WTC11 (cell line): ENCODE results near the gene SUCLG2. TPM values are rescaled to one million over a fixed set of nuclear protein-coding genes. Genes with fewer than 3 reads are reported as not detected.

Experiments used
- ATAC-seq: fragments of 200-7000 bp; cut with Tn5 transposase; 2 replicates; pipeline ENCODE4 v1.10.0; 2021; ENCODE audit warnings: mild to moderate bottlenecking, moderate library complexity
- CTCF ChIA-PET: fragments of 300-600 bp; sonication (Branson Sonifier 250); formaldehyde crosslinking; loops from one replicate; lab custom pipeline; 2021; ENCODE audit warnings: antibody characterized with exemption; lab: Charles Lee
- POLR2A ChIA-PET: fragments of 350-600 bp; sonication (Branson Sonifier 250); formaldehyde crosslinking; loops from one replicate; lab custom pipeline; 2021; ENCODE audit warnings: antibody characterized with exemption; lab: Charles Lee
- DNase-seq: peaks from one replicate; pipeline ENCODE4 v3.0.0; 2021; ENCODE audit warnings: low spot score
- H3K27ac Mint-ChIP-seq: 2 replicates; pipeline ENCODE4 v1.8.0; 2021; ENCODE audit warnings: mixed read lengths
- H3K27me3 Mint-ChIP-seq: 2 replicates; pipeline ENCODE4 v1.8.0; 2021; ENCODE audit warnings: low read depth, mild to moderate bottlenecking, moderate library complexity, mixed read lengths
- H3K36me3 Mint-ChIP-seq: 2 replicates; pipeline ENCODE4 v1.8.0; 2021; ENCODE audit warnings: mixed read lengths
- H3K4me1 Mint-ChIP-seq: 2 replicates; pipeline ENCODE4 v1.8.0; 2022; ENCODE audit warnings: mixed read lengths
- H3K4me3 Mint-ChIP-seq: 2 replicates; pipeline ENCODE4 v1.8.0; 2021; ENCODE audit warnings: mild to moderate bottlenecking, moderate library complexity, mixed read lengths
- H3K9me3 Mint-ChIP-seq: 2 replicates; pipeline ENCODE4 v1.8.0; 2021; ENCODE audit warnings: mixed read lengths
- AFF4 ChIP-seq: sonication (generic); formaldehyde crosslinking; IDR thresholded peaks from 2 replicates; pipeline ENCODE4 v1.8.1; 2023; ENCODE audit warnings: mild to moderate bottlenecking, missing genetic modification reagents, borderline replicate concordance
- CREB1 ChIP-seq: sonication (generic); formaldehyde crosslinking; IDR thresholded peaks from 2 replicates; pipeline ENCODE4 v1.8.0; 2023; ENCODE audit warnings: mild to moderate bottlenecking, missing genetic modification reagents
- EMX1 ChIP-seq: fragments of 250-450 bp; sonication (Bioruptor Pico); IDR thresholded peaks from 2 replicates; pipeline ENCODE4 v1.8.0; 2021; ENCODE audit warnings: mild to moderate bottlenecking
- FOXJ3 ChIP-seq: sonication (generic); formaldehyde crosslinking; IDR thresholded peaks from 2 replicates; pipeline ENCODE4 v1.9.0; 2021; ENCODE audit warnings: missing genetic modification reagents, mild to moderate bottlenecking, borderline replicate concordance
- HMGA2 ChIP-seq: fragments of 250-450 bp; sonication (Bioruptor Pico); IDR thresholded peaks from 2 replicates; pipeline ENCODE4 v1.4.0; 2021; ENCODE audit warnings: mild to moderate bottlenecking, moderate library complexity
- JUN ChIP-seq: sonication (generic); formaldehyde crosslinking; IDR thresholded peaks from 2 replicates; pipeline ENCODE4 v1.8.0; 2023; ENCODE audit warnings: mild to moderate bottlenecking, missing genetic modification reagents
- OVOL2 ChIP-seq: fragments of 250-450 bp; sonication (Bioruptor Pico); IDR thresholded peaks from 2 replicates; pipeline ENCODE4 v1.9.0; 2021; ENCODE audit warnings: mild to moderate bottlenecking, borderline replicate concordance
- PRRX2 ChIP-seq: fragments of 250-450 bp; sonication (Bioruptor Pico); IDR thresholded peaks from 2 replicates; pipeline ENCODE4 v1.8.0; 2021; ENCODE audit warnings: mild to moderate bottlenecking
- RELA ChIP-seq: sonication (generic); formaldehyde crosslinking; IDR thresholded peaks from 2 replicates; pipeline ENCODE4 v1.8.1; 2022; ENCODE audit warnings: missing genetic modification reagents, mild to moderate bottlenecking, borderline replicate concordance
- RORB ChIP-seq: fragments of 250-450 bp; sonication (Bioruptor Pico); IDR thresholded peaks from 2 replicates; pipeline ENCODE4 v1.9.0; 2021; ENCODE audit warnings: mild to moderate bottlenecking
- TEAD1 ChIP-seq: sonication (generic); formaldehyde crosslinking; IDR thresholded peaks from 2 replicates; pipeline ENCODE4 v1.8.0; 2022; ENCODE audit warnings: mild to moderate bottlenecking, missing genetic modification reagents
- ZNF416 ChIP-seq: fragments of 250-450 bp; sonication (Bioruptor Pico); IDR thresholded peaks from 2 replicates; pipeline ENCODE4 v1.9.0; 2021; ENCODE audit warnings: mild to moderate bottlenecking, inconsistent platforms
- ZNF423 ChIP-seq: fragments of 250-450 bp; sonication (Bioruptor Pico); IDR thresholded peaks from 2 replicates; pipeline ENCODE4 v2.1.2; 2022; ENCODE audit warnings: mild to moderate bottlenecking, moderate library complexity
- ZNF532 ChIP-seq: fragments of 250-450 bp; sonication (Bioruptor Pico); IDR thresholded peaks from 2 replicates; pipeline ENCODE4 v1.9.0; 2021; ENCODE audit warnings: mild to moderate bottlenecking, borderline replicate concordance
- ZNF671 ChIP-seq: fragments of 250-450 bp; sonication (Bioruptor Pico); IDR thresholded peaks from 2 replicates; pipeline ENCODE4 v1.8.0; 2021; ENCODE audit warnings: mild to moderate bottlenecking
- total RNA-seq: library from RNA; stranded (reverse); gene quantifications from 3 replicates; pipeline ENCODE4 v1.2.3, GENCODE V29; 2021
- TF ChIP-seq, protein P1 (sequence below): sonication (generic); formaldehyde crosslinking; IDR thresholded peaks from 2 replicates; pipeline ENCODE4 v1.8.0; 2022; ENCODE audit warnings: mild to moderate bottlenecking, missing genetic modification reagents
- TF ChIP-seq, protein P2 (sequence below): fragments of 250-450 bp; sonication (Bioruptor Pico); IDR thresholded peaks from 2 replicates; pipeline ENCODE4 v2.1.2; 2022; ENCODE audit warnings: mild to moderate bottlenecking, moderate library complexity
- TF ChIP-seq, protein P3 (sequence below): fragments of 250-450 bp; sonication (Bioruptor Pico); IDR thresholded peaks from 2 replicates; pipeline ENCODE4 v1.9.0; 2021; ENCODE audit warnings: mild to moderate bottlenecking
- TF ChIP-seq, protein P4 (sequence below): sonication (generic); formaldehyde crosslinking; IDR thresholded peaks from 2 replicates; pipeline ENCODE4 v1.8.0; 2023; ENCODE audit warnings: mild to moderate bottlenecking, missing genetic modification reagents

SUCLG2 gene
- total RNA-seq, 1 experiment from 2014 or later: 39.7 TPM

DNA sequence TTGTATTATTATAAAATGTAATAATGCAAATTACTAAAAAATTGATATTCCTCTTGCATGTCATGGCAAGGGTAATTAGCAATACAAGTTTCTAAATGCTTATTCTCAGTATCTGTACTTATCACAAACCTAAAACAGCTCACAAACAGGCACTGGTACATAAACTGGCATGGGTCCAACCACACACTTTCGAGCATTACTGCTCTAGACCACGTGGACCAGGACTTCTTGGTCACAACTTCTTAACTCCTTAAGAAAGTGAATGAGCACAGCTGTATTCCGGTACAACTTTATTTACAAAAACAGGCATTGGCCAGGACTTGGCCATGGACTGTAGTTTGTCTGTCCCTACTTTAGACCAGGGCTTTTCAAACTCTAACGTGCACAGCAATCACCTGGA lies 173.3 kb downstream of the SUCLG2 start (continued):
- TF ChIP-seq, protein P1, sequence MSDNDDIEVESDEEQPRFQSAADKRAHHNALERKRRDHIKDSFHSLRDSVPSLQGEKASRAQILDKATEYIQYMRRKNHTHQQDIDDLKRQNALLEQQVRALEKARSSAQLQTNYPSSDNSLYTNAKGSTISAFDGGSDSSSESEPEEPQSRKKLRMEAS (CRISPR knock-in tag): no peak
- TF ChIP-seq HMGA2 (CRISPR knock-in tag): no peak
- TF ChIP-seq, all 79 proteins: peak for 0

DNA sequence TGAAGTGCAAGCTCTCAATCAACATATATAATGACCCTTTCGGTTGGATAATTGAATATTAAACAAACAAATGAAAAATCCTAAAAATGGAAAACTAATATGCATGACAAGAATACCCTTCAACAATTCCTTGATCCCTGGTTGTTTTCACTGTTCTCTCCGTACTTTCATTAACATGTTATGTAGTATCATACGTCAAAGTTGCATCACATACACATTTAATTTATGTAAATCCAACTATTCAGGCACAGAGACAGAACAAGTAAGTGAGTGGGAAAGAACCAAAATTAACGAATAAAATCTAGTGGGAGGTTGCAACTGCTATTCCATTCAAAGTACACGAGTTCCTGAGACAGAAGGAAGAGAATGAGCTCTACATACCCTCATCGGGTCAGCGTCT lies 176.0 kb downstream of the SUCLG2 start:
- Mint-ChIP-seq H3K36me3 (peaks cover 14% of the 10 kb centered on the region), H3K27me3 (no peaks in the 10 kb centered on the region), H3K9me3 (peaks cover 21% of the 10 kb centered on the region), H3K4me3 (no peak overlapping the region), H3K27ac (no peak overlapping the region), H3K4me1 (peaks cover 14% of the 10 kb centered on the region)
- ChIA-PET CTCF (no interaction called here), POLR2A (no interaction called here)
- TF ChIP-seq JUN (CRISPR knock-in tag) (no peak), EMX1 (CRISPR knock-in tag) (no peak), OVOL2 (CRISPR knock-in tag) (no peak), RELA (CRISPR knock-in tag) (no peak), FOXJ3 (CRISPR knock-in tag) (no peak), ZNF423 (no peak), PRRX2 (no peak), ZNF416 (no peak)
- TF ChIP-seq, protein P2, sequence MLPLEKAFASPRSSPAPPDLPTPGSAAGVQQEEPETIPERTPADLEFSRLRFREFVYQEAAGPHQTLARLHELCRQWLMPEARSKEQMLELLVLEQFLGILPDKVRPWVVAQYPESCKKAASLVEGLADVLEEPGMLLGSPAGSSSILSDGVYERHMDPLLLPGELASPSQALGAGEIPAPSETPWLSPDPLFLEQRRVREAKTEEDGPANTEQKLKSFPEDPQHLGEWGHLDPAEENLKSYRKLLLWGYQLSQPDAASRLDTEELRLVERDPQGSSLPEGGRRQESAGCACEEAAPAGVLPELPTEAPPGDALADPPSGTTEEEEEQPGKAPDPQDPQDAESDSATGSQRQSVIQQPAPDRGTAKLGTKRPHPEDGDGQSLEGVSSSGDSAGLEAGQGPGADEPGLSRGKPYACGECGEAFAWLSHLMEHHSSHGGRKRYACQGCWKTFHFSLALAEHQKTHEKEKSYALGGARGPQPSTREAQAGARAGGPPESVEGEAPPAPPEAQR (CRISPR knock-in tag): no peak
- TF ChIP-seq, protein P1 (CRISPR knock-in tag): no peak
- TF ChIP-seq, protein P3, sequence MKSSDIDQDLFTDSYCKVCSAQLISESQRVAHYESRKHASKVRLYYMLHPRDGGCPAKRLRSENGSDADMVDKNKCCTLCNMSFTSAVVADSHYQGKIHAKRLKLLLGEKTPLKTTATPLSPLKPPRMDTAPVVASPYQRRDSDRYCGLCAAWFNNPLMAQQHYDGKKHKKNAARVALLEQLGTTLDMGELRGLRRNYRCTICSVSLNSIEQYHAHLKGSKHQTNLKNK: no peak
- ATAC-seq: no peak
- no peak for DNase-seq

- Mint-ChIP-seq H3K27me3 (no peaks in the 10 kb centered on the region), H3K4me1 (no peaks in the 10 kb centered on the region), H3K27ac (no peak overlapping the region), H3K36me3 (peaks cover 14% of the 10 kb centered on the region), H3K4me3 (no peak overlapping the region), H3K9me3 (peaks cover 21% of the 10 kb centered on the region)
- no peak for ATAC-seq
- POLR2A ChIA-PET: no interaction called here
- TF ChIP-seq TEAD1 (CRISPR knock-in tag) (no peak), CREB1 (CRISPR knock-in tag) (no peak), ZNF671 (CRISPR knock-in tag) (no peak), RORB (no peak)
- TF ChIP-seq, protein P4, sequence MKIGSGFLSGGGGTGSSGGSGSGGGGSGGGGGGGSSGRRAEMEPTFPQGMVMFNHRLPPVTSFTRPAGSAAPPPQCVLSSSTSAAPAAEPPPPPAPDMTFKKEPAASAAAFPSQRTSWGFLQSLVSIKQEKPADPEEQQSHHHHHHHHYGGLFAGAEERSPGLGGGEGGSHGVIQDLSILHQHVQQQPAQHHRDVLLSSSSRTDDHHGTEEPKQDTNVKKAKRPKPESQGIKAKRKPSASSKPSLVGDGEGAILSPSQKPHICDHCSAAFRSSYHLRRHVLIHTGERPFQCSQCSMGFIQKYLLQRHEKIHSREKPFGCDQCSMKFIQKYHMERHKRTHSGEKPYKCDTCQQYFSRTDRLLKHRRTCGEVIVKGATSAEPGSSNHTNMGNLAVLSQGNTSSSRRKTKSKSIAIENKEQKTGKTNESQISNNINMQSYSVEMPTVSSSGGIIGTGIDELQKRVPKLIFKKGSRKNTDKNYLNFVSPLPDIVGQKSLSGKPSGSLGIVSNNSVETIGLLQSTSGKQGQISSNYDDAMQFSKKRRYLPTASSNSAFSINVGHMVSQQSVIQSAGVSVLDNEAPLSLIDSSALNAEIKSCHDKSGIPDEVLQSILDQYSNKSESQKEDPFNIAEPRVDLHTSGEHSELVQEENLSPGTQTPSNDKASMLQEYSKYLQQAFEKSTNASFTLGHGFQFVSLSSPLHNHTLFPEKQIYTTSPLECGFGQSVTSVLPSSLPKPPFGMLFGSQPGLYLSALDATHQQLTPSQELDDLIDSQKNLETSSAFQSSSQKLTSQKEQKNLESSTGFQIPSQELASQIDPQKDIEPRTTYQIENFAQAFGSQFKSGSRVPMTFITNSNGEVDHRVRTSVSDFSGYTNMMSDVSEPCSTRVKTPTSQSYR (CRISPR knock-in tag): no peak
- CTCF ChIA-PET: no interaction called here
- DNase-seq: no peak
These were observed 180.1 kb downstream of the SUCLG2 start for GRCh38 chr3:67474311-67474710.

GRCh38 chr3:67472674-67473201 lies 181.7 kb downstream of the SUCLG2 start:
- ATAC-seq: no peak
- no peak overlapping the region for H3K4me3 Mint-ChIP-seq
- H3K27me3 Mint-ChIP-seq: no peaks in the 10 kb centered on the region
- peaks cover 15% of the 10 kb centered on the region for H3K9me3 Mint-ChIP-seq
- ChIA-PET POLR2A (no interaction called here), CTCF (no interaction called here)
- peaks cover 8% of the 10 kb centered on the region for H3K36me3 Mint-ChIP-seq
- DNase-seq: no peak
- no peaks in the 10 kb centered on the region for H3K4me1 Mint-ChIP-seq
- no peak overlapping the region for H3K27ac Mint-ChIP-seq
- TF ChIP-seq ZNF532 (CRISPR knock-in tag) (no peak), AFF4 (no peak)
